SU-DHL-6 (cell line): ENCODE data around the gene LRRC10B.

ENCODE experiments used
- H2AFZ ChIP-seq: fragments of 200-600 bp; sonication (generic); 2 replicates; pipeline ENCODE4 v1.6.1; 2014; ENCODE audit warnings: low read depth, mild to moderate bottlenecking, moderate library complexity, mixed read lengths, antibody characterized with exemption, low read length; ENCODE audit not compliant: severe bottlenecking
- H3F3A ChIP-seq: fragments of 200-600 bp; shearing (Covaris generic); 2 replicates; pipeline ENCODE4 v1.6.0; 2016; ENCODE audit warnings: antibody characterized with exemption, mild to moderate bottlenecking; ENCODE audit not compliant: insufficient read depth
- H3K27ac ChIP-seq: fragments of 200-600 bp; sonication (generic); 2 replicates; pipeline ENCODE4 v1.5.1; 2016; ENCODE audit warnings: low read depth, mild to moderate bottlenecking, low read length, moderate library complexity, mixed read lengths
- H3K27me3 ChIP-seq: fragments of 200-600 bp; sonication (generic), shearing (Covaris generic); 2 replicates; pipeline ENCODE4 v1.6.0; 2014; ENCODE audit warnings: mild to moderate bottlenecking, low read length
- H3K36me3 ChIP-seq: fragments of 200-600 bp; sonication (generic); 2 replicates; pipeline ENCODE4 v1.6.1; 2014; ENCODE audit warnings: mild to moderate bottlenecking, low read length, mixed read lengths
- H3K4me2 ChIP-seq: fragments of 300-600, 200-600 bp; shearing (Covaris generic), sonication (generic); 2 replicates; pipeline ENCODE4 v1.6.0; 2014; ENCODE audit warnings: low read length, low read depth, mild to moderate bottlenecking; ENCODE audit not compliant: poor library complexity, severe bottlenecking
- H3K4me3 ChIP-seq: fragments of 200-600 bp; sonication (generic); 2 replicates; pipeline ENCODE4 v1.5.1; 2014; ENCODE audit warnings: antibody characterized with exemption, low read length, mild to moderate bottlenecking, mixed read lengths; ENCODE audit not compliant: insufficient read depth, poor library complexity, severe bottlenecking
- H3K79me2 ChIP-seq: fragments of 200-600 bp; sonication (generic); 2 replicates; pipeline ENCODE4 v1.6.1; 2014; ENCODE audit warnings: mild to moderate bottlenecking, low read length, moderate library complexity; ENCODE audit not compliant: insufficient read depth
- H3K9ac ChIP-seq: fragments of 200-600 bp; sonication (generic); 2 replicates; pipeline ENCODE4 v1.7.0; 2014; ENCODE audit warnings: mild to moderate bottlenecking, low read length
- H3K9me2 ChIP-seq: fragments of 200-600 bp; sonication (generic); replicated peaks from 2 replicates; pipeline ENCODE4 v1.6.1; 2014; ENCODE audit warnings: low read length; ENCODE audit not compliant: insufficient read depth
- H3K9me3 ChIP-seq: fragments of 200-600 bp; sonication (generic); 2 replicates; pipeline ENCODE4 v1.6.1; 2014; ENCODE audit warnings: low read length, mixed read lengths; ENCODE audit not compliant: insufficient read depth
- H4K20me1 ChIP-seq: fragments of 200-600 bp; sonication (generic); 2 replicates; pipeline ENCODE4 v1.6.1; 2014; ENCODE audit warnings: low read depth, mild to moderate bottlenecking, antibody characterized with exemption, low read length, moderate library complexity, mixed read lengths
- EZH2phosphoT487 ChIP-seq: fragments of 200-600 bp; sonication (generic), shearing (Covaris generic); conservative IDR thresholded peaks from 2 replicates; pipeline ENCODE4 v1.6.1; 2018; ENCODE audit warnings: mild to moderate bottlenecking, antibody characterized with exemption, low read length, moderate library complexity, mixed read lengths
- TF ChIP-seq, protein P1 (sequence below): fragments of 200-600 bp; sonication (generic); IDR thresholded peaks from one replicate; pipeline ENCODE4 v1.5.1; 2017; ENCODE audit warnings: antibody characterized with exemption, mild to moderate bottlenecking, low read length, moderate library complexity; ENCODE audit not compliant: insufficient read depth, poor library complexity, severe bottlenecking

The LRRC10B gene

DNA sequence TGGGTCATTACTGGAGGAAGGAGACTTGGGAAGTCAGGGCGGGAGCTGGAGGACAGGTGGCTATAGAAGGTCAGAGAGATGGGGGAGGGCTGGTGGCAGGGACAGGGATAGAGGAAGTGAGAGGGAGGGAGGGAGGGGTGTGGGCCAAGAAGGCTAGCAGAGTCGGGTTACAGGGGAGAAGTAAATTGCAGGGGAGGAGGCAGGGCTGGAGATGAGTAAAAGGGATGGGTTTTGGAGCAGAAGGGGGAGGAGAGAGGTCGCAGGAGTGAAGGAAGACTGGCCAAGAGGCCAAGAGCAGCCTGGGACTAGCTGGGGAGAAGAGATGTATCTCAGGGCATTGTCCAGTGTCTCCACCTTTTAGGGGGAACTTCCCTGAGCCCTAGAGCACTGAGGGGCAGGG lies 33.0 kb downstream of the LRRC10B start:
- H3K9me2 ChIP-seq, result no peaks in the 10 kb centered on the region
- H3K27me3 ChIP-seq, result no peaks in the 10 kb centered on the region
- no peaks in the 10 kb centered on the region for H3K79me2 ChIP-seq
- H3K9ac ChIP-seq, result no peak overlapping the region
- no peaks in the 10 kb centered on the region for H4K20me1 ChIP-seq
- no peak overlapping the region for H3K4me3 ChIP-seq
- no peak overlapping the region for H3K27ac ChIP-seq
- H3F3A ChIP-seq, result no peaks in the 10 kb centered on the region
- no peak overlapping the region for H3K4me2 ChIP-seq
- no peak overlapping the region for H2AFZ ChIP-seq
- TF ChIP-seq, protein P1, sequence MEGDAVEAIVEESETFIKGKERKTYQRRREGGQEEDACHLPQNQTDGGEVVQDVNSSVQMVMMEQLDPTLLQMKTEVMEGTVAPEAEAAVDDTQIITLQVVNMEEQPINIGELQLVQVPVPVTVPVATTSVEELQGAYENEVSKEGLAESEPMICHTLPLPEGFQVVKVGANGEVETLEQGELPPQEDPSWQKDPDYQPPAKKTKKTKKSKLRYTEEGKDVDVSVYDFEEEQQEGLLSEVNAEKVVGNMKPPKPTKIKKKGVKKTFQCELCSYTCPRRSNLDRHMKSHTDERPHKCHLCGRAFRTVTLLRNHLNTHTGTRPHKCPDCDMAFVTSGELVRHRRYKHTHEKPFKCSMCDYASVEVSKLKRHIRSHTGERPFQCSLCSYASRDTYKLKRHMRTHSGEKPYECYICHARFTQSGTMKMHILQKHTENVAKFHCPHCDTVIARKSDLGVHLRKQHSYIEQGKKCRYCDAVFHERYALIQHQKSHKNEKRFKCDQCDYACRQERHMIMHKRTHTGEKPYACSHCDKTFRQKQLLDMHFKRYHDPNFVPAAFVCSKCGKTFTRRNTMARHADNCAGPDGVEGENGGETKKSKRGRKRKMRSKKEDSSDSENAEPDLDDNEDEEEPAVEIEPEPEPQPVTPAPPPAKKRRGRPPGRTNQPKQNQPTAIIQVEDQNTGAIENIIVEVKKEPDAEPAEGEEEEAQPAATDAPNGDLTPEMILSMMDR, result no peak
- no peak for TF ChIP-seq EZH2phosphoT487
- no peaks in the 10 kb centered on the region for H3K9me3 ChIP-seq
- no peaks in the 10 kb centered on the region for H3K36me3 ChIP-seq

DNA sequence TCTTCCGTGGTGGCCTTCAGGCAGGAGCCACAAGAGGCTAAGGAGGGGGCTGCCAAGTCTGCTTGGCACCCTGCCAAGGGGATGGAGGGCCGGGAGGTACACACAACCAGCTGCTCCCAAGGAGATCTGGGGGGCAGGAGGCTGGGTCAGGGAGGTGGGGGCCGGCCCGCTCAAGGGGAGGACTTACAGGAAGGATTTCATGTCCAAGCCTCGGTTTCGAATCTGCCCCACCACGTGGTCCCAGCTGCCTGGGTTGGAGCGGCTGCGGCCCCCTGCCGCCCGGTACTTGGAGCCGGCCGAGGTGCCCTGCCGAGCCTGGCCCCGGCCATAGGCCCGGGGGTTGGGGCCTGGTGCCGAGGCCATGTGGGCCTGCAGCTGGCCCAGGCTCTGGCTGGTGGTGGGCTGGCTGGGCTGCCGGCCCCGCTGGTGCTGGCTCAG lies 33.5 kb downstream of the LRRC10B start:
- Histone ChIP-seq H3K27ac (no peak overlapping the region), H3K79me2 (no peaks in the 10 kb centered on the region), H3F3A (no peaks in the 10 kb centered on the region), H3K27me3 (no peaks in the 10 kb centered on the region), H3K4me3 (no peak overlapping the region), H4K20me1 (no peaks in the 10 kb centered on the region), H2AFZ (no peak overlapping the region), H3K9me2 (no peaks in the 10 kb centered on the region), H3K36me3 (no peaks in the 10 kb centered on the region), H3K4me2 (no peak overlapping the region), H3K9ac (no peak overlapping the region), H3K9me3 (no peaks in the 10 kb centered on the region)
- no peak for TF ChIP-seq EZH2phosphoT487
- TF ChIP-seq, protein P1, result no peak

DNA sequence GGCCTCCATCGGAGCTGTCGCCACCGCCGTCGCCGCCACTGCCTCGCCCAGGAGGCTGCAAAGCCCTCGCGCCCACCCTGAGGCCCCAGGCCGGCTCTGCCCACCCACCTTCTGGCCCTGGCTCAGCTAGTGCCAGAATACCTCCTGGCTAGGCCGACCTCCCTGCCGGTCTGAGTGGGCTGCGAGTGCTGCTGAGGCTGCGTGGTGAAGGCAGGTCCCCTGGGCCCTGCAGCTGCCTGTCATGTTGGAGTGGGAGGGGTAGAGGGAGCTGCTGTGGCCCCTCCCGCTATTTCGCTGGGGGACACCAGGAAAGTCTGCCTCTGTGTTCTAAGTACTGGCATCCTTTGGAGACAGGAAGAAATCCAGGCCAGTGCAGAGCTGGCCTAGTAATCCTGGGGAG lies 34.2 kb downstream of the LRRC10B start:
- TF ChIP-seq, protein P1, result no peak
- no peak for TF ChIP-seq EZH2phosphoT487
- H3K27ac ChIP-seq, result no peak overlapping the region

More for the DNA sequence above, 34.2 kb downstream of the LRRC10B start:
- no peaks in the 10 kb centered on the region for H3K27me3 ChIP-seq
- H3K9me2 ChIP-seq, result no peaks in the 10 kb centered on the region
- no peaks in the 10 kb centered on the region for H3K36me3 ChIP-seq
- H3K4me3 ChIP-seq, result no peak overlapping the region
- H3K9me3 ChIP-seq, result no peaks in the 10 kb centered on the region
- H3K9ac ChIP-seq, result no peak overlapping the region
- H3K4me2 ChIP-seq, result no peak overlapping the region
- no peaks in the 10 kb centered on the region for H3F3A ChIP-seq
- H4K20me1 ChIP-seq, result no peaks in the 10 kb centered on the region
- no peak overlapping the region for H2AFZ ChIP-seq
- no peaks in the 10 kb centered on the region for H3K79me2 ChIP-seq
